Measurements from ENCODE around the gene ZNF813.

Gene ZNF813

GRCh38 chr19:53541971-53542370 lies 74.4 kb downstream of the ZNF813 start:
- Histone ChIP-seq H3K27ac (ENCODE audit: low read depth, low read length) (no peak overlapping the region), H3K4me1 (ENCODE audit: control insufficient read depth, insufficient read depth, low read length) (no peaks in the 10 kb centered on the region), H3K27me3 (ENCODE audit: control insufficient read depth, insufficient read depth, low read length) (no peaks in the 10 kb centered on the region), H3K36me3 (ENCODE audit: control insufficient read depth, insufficient read depth, low read length) (peaks cover 50% of the 10 kb centered on the region), H3K9me3 (ENCODE audit: control insufficient read depth, insufficient read depth, low read length) (no peaks in the 10 kb centered on the region), H3K4me3 (ENCODE audit: low read depth, low read length) (no peak overlapping the region), H3K9ac (ENCODE audit: low read depth, low read length) (no peak overlapping the region)

DNA sequence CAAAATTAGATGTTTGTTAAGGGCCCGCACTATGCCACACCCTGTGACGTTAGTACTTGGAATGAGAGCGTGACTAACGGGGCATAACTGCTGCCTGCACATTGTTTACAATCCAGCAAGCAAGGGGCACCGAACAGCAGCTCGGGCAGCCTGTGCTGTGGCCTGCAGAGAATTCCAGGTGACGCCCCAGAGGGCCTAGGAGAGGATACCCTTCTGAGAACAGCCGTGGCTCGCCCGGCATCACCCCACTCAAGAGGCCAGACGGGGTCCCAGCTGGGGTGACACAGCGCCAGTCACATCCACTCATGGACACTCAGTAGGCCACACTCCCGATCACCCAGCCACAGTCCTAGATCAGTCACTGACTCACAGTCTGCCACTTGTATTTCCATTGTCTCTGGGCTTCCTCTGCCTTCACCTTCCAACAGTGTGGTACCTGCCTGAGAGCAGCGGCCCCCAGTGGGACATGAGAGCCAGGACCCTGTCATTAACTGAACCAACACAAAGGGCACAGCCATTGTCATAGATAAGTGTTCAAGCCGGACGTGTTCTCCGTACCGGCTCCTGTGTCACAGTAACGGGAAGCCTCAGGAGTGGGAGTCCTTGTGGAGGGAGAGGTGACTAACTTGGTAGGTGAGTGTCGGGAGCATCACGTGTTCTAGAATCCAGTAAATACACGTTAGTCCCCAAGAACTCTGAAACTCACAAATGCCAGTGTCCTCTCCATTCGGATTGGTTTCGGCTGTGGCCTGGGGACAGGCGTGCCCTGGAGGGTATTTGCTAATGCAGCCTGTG lies 77.9 kb downstream of the ZNF813 start:
- no peak overlapping the region for H3K9ac ChIP-seq (ENCODE audit: low read depth, low read length)
- no peaks in the 10 kb centered on the region for H3K9me3 ChIP-seq (ENCODE audit: control insufficient read depth, insufficient read depth, low read length)
- H3K27ac ChIP-seq (ENCODE audit: low read depth, low read length), result no peak overlapping the region
- H3K4me3 ChIP-seq (ENCODE audit: low read depth, low read length), result no peak overlapping the region
- H3K36me3 ChIP-seq (ENCODE audit: control insufficient read depth, insufficient read depth, low read length), result peaks cover 39% of the 10 kb centered on the region
- H3K4me1 ChIP-seq (ENCODE audit: control insufficient read depth, insufficient read depth, low read length), result peaks cover 6% of the 10 kb centered on the region
- H3K27me3 ChIP-seq (ENCODE audit: control insufficient read depth, insufficient read depth, low read length), result no peaks in the 10 kb centered on the region

All from HUES48 (cell line).